Left forelimb (tissue), 1 donor: Measurements from ENCODE around the gene SV2B.

Source experiments
- DNase-seq: peaks from one replicate; pipeline ENCODE4 v3.0.0-alpha.2; 2018; ENCODE audit warnings: low spot score

SV2B gene

DNA sequence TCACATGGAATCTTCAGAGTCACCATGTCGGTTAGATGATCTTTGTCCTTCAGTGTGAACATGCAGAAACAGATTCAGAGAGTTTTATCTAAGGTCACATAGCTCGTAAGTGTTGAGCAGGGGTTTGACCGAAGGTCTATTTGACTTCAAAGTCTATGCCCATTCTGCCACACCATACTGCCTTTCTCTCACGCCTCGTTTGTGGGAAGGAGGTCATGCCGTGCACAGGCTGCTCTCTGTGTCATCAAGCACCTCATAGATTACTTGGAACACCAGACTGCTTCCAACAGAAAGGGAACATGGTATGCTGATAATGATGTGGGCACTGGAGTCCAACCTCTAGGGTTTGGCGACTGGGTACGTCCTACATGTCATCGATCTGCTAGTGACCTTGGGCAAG lies 128.8 kb downstream of the SV2B start:
- DNase-seq = no peak

DNA sequence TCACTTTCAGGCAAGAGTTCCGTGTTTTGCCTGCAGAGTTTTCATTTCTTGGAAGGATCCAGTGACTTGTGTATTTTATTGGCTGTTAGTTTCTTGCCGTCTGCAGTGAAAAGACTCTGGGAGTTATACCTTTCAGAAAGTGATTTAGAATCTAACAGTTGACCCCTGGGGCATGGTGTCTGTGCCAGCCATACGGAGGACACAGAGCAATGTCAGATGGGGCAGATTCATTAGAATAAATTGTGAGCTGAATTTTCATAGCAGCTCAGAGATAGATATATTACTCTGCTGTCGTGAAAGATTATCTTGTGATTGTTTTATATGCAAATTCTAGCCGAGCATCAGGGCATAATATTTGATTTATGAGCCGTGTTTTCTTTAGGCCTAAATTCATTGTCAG lies 131.6 kb downstream of the SV2B start:
- no peak for DNase-seq

DNA sequence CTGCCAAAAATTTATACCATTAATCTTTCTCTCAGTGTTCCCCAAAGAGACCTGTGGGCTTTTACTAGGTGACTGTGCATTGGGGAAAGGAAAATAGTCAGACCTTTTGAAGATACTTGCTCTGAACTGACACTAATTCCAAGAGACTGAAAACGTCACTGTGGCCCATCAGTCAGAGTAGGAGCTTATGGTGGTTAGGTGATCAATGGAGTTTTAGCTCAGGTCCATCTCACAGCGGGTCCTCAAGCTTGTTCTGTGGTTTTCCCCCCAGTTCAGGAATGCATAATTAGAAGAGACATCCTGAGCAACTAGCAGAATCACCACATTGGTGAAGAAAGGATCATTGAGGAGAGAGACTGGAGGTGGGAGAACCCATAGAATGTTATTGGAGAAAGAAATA lies 134.7 kb downstream of the SV2B start:
- no peak for DNase-seq

DNA sequence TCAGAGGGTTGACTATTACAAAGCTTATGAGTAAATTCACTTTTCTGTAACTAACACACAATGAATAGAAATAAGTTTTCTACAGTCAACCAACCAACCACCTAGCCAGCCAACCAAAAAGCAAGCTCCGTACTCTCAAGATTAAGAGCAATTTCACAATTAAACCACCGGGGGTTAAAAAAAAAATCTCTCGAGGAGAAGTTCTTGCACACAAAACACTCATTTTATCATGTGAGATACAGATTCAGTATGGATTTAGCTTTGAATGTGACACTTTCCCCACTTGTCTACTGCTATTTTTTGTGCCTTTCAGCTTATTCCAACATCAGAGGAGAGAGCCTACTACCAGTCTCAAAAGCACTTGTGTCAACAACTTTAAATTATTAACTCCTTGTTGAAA lies 135.3 kb downstream of the SV2B start:
- DNase-seq = no peak

DNA sequence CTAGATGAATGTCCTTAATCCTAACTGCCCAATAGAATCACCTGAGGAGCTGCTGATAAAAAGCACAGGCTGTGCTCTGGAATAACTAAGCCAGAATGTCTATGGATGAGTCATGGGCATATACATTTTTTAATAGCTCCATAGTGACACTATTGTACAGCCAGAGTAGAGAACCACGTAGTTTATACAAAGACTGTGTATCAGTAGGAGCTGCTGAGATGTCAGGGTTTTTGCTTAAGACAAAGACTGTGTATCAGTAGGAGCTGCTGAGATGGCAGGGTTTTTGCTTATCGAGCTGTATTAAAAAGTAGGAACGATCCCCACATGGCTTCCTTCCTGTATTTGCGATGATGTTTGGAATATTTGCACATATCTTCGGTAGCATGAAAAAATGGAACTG lies 137.4 kb downstream of the SV2B start:
- DNase-seq = no peak

DNA sequence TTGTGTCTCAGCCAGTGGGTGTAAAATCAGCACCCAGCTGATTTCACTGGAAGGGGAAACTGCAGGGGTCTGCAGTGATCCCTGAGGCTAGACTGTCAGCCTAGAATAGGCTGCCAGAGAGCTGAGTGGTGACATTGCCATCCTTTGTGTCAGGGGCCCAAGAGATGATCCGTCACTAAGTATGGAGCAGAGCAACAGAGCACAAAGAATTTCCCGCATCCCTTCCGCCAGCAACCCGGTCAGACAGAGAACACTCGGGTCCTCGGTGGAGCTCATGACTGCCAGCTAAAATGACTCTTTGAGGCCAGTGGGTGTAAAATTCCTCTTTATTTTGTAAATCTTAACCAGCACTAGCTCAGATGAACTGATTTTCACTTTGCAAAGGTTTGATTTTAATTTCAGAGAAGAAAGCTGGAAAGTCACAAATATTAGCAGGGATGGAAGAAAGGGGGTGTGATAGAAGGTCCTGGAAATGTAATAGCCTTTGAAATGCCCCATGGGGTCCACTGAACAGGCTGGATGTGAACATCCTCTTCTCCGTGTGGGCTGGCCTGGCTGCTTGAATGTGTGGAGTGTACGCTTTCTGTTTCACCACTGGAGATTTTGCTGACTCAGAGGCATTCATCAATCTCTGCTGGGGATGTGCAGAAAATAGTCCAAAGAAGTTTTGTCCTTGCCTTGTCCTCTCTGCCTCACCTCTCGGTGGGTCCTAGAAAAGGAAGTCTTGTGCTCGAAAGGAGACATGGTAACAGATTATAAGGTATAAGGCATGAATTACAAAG lies 138.8 kb downstream of the SV2B start:
- no peak for DNase-seq

DNA sequence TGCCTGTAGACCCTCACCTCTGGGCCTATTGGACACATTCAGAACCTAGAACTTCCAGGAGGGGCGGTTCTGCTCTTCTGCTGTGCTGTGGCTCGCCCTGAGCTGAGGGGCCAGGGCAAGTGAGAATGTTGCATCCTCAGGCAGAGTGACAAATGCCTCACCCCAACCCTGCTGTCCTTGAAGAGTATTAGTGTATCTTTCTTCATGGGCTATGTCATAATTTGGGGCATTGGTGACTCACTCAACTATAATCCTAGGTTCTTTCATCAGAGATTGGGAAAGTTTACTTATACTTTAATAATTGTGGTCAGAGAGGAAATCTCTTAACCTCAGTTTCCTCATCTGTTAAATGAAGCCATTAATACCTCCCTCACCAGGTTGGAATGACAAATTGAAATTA lies 143.8 kb downstream of the SV2B start:
- DNase-seq = no peak

DNA sequence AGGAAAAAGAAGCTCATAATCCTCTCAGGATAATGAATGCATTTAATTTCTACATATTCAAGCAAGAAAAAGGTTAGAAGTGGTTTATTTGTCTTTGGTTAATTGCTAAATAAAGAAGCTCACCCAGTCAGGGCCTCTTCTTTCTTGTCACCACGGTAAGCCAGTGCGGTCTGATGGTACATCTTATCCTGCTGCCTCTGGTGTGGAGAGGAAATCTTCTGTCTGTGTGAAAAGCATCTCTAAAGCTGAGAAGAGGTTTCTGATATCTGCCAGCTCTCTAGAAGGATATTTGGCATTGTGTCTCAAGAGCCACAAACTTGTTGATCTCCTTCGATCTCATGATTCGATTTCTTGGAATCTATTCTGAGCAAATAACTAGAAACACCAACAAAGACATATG lies 144.9 kb downstream of the SV2B start:
- DNase-seq = no peak

DNA sequence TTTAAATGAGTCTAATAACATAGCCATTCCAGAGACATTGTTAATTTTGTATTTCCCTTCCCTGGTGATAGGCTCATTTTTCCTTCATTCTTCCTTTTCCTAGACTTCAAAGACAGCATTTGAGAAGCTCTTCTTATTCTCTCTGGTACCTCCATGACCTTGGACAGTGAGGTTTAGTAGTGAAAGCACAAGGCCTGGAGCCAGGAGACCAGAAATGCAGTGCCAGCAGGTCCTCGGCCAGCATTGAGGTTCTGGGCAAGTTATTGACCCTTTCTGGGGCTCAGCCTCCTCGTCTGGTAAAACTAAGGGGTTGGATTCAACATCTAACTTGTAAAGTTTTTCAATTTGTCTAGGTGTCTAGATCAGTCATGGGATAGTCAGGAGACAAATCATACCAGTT lies 146.9 kb downstream of the SV2B start:
- no peak for DNase-seq

DNA sequence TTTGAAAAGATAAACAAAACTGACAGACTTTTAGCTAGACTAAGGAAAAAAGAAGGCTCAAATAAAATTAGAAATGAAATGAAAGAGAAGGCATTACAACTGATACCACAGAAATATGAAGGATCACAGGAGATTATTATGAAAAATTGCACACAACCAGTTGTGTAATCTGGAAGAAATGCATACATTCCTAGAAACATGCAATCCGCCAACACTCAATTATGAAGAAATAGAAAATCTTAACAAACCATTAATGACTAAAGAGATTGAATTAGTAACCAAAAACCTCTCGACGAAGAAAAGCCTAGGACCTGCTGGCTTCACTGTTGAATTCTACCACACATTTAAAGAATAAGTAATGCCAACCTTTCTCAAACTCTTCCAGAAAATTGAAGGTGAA lies 149.5 kb downstream of the SV2B start:
- no peak for DNase-seq

DNA sequence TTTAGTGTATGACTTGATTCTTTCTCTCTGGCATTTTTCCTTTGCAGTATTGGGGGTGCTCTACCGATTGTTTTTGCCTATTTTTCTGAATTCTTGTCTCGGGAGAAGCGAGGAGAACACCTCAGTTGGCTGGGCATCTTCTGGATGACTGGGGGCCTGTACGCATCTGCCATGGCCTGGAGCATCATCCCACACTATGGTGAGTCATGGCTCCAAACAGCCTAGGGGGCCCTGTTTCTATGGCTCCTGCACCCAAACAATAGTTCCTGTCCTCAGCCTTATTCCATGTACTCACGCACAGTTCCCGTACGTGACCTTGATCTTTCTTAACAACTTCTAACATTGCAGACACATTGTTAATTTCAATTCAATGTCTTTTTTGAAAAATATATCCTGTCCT lies 152.3 kb downstream of the SV2B start:
- no peak for DNase-seq

DNA sequence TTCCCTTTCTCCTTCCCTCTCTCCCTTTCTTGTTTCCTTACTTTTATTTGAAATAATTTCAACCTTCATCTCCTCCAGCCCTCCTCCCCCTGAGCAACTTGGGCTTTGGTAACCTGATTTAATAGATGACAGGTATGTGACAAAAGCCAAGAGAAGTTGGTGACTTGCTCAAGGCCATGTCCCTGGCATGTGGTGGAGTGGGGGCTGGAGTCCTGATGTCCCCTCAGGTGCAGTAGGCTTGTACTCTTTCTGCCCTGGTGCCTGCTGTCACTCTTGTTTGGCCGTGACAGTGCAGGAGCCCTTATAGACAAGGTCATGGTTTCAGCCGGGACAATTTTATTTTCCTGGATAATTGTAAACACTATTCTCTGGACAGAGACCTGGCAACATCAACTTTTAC lies 152.7 kb downstream of the SV2B start:
- DNase-seq = no peak

DNA sequence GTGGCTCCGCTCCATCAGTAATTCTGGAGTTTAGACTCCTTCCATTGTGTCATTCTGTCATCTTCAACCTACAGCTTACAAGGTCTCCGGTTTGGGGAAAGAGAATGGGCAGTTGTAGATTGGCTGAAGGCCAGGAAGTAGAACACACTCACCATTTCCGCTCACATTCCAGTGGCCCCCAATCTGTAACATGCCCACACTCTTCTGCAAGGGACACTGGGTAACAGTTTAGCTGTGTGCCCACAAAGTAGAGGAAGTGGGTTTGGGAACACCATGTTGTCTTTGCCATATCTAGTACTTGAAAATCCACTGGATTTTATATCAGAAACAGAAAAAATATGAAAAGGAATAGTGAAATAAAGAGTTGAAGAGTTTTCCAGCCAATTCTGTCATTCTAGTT lies 153.5 kb downstream of the SV2B start:
- no peak for DNase-seq

DNA sequence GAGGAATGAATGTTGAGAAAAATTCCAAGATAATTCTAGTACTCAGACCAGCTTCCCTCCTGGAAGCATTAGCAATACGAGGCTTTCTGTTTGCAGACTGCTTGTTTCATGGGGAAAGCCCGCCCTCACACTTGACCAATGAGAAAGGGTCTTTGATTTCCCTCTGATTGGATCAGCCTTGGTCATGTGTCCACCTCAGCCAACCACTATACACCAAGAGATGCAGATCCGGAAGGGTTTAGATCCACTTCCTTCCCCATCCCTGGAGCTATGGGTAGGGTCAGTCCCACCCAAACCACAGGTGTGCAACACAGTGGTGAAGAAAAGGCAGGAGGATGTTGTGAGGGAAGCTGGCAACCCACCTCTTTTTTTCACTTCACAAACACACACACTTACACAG lies 154.7 kb downstream of the SV2B start:
- DNase-seq = no peak

DNA sequence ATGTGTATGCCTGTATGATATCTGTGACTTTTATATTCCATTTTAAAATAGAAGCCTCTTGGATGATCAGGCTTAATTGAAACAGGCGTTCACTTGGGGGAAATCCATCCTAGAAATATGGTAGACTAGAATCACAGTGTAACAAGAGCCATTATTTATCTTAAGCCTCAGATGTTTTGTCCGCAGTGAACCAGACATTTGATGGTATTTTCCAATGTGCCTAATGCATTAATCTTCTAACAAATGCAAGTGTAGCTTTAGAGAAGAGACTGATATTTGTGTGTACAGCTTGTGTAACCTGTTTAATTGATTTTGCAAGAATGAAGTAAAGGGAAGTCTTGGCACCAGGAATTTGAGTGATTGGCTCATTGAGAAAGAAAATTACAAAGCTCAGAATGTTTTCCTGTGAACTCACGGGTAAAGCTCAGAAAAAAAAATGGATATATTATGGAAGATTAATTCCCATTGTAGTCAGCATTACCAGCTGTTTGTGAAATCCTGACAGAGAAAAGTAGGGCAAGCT lies 155.7 kb downstream of the SV2B start:
- DNase-seq = no peak

DNA sequence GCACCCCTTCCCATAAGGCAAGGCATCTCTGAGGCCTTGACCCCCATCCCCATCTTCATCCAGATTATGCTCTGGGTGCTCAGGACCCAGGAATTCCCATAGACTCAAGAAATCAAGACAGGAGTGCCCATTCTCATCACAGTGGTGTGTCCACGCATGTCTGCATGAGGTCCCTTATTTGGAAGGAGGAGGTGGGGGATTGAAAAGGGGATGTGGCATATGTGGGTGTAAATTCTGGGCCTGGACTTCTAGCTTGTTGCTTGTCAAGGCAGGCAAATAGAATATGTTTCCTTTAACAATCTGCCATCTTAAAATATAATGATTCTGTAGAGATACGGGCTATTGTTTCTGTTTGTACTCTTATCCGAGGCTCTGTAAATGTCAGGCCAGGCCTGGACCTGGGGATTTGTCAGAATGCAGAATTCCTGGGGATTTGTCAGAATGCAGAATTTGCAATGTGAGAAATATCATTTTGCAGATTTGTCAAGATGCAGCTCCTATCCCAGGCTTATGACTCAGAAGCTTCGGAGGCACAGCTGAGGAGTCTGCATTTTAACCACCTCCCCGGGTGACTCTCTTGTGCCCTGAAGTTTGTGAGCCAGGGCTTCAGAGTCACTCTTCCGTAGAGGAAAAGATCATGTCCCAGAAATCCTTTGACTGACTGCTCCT lies 157.8 kb downstream of the SV2B start:
- no peak for DNase-seq

DNA sequence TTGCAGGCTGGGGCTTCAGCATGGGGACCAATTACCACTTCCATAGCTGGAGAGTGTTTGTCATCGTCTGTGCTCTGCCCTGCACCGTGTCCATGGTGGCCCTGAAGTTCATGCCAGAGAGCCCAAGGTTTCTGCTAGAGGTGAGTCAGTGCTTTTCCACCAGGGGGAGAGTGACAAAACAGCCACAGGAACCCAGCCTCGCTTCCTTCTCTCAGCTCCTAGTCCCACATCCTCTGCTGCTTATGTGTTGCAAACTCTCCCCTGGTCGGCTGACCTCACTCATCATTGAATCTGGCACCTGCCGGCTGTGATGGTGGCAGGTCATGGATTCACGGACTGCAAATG lies 158.3 kb downstream of the SV2B start:
- no peak for DNase-seq

DNA sequence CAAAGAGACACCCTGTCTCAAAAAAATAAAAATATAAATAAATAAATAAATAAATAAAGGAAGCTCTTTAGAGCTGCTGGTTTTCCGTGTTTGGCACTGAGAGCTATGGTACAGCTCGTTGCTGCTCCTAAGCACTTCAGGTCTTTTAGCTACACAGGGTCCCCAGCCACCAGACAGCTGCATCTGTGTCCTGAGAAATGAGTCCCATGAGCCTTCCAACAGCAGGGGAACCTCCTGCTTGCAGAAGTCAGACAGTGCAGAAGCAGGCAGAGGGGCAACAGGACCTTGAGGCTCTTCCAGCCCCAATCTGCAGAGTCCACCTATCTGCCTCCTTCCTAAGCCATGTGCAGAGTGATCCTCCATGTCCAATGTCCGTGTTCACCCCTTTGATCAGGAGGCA lies 159.0 kb downstream of the SV2B start:
- no peak for DNase-seq

DNA sequence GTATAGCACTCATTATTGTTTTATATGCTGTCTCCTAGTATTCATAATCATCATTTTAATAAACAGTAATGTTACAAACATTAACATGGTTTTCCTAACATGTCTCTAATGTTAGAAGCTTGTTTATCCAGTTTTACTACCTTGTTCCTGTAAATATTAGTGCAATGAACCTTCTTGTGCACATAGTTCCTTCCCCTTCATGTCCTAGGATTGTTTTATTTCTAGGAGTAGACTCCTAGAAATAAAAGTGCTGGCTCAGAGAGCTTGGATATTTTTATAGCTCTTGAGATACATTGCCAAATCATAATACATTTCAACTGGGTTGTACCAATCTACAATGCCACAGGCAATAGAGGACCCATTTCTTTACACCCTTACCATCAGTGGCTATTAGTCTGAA lies 161.3 kb downstream of the SV2B start:
- no peak for DNase-seq

DNA sequence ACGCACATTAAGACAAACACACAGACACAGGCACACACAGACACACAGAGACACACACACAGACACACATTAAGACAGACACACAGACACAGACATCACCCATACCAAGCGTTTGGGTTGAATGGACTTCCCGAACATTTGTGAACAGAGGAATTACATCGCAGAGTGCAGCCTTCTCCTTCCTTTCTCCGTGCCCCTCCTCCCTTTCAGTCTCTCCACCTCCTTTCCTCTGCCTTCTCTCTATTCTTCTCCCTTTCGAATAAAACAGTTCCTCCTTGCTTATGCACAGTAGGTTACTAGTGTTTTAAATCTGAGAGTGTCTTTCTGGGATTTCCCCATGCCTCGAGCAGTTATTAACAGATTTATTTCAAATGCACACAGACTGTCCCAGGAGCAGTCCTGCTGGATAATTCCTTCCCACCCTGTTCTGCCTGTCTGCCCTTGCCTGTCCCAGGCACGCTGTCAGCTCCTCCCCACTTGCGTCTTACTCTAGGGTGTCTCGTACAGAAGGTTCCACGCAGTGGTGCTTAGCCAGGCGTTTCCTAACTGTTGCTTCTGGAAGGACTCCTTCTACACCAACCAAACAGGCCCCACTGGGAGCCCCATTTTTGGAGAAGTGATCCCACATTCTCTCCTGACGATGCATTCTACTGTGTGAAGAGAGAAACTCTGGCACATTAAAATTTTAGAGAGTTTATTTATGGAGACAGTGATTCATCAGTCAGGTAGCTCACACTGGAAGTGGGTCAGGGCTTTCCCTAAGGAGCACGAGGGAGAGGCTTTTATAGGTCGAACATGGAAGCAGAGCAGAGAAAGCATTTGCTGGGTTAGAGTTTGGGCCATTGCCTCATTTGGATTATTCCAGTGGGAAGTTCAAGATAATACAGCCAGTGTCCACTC lies 163.8 kb downstream of the SV2B start:
- DNase-seq = no peak

DNA sequence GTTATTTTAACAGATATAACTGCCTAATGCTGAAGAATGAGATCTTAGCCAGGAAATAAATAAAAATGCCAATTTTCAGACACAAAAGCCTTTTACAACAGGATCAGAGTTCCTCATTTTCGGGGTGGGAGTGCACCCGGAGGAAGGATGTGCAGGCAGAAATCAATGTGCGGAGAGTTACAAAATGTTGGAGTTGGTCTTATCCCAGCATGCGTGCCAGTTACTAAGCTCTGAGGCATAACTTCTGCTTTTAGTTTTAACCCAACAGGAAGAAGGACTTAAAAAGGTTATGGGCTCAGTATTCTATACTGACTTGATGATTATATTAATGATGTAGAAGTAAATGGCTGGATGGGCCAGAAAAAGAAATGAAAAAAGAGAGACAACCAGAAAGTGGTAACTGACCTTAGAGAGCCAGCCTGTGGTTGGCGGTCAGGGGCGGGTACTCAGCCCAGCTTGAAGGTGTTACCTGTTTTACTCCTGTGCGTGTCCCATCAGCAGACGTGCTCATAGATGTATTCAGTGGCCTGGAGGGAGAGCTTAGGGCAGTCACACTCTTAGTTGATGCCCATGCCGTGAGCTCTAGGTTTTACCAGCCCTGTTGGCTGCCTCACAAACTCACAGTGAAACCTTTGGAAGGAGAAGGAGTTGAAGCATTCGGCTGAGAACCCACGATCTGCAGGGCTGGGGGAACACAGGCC lies 164.7 kb downstream of the SV2B start:
- no peak for DNase-seq

DNA sequence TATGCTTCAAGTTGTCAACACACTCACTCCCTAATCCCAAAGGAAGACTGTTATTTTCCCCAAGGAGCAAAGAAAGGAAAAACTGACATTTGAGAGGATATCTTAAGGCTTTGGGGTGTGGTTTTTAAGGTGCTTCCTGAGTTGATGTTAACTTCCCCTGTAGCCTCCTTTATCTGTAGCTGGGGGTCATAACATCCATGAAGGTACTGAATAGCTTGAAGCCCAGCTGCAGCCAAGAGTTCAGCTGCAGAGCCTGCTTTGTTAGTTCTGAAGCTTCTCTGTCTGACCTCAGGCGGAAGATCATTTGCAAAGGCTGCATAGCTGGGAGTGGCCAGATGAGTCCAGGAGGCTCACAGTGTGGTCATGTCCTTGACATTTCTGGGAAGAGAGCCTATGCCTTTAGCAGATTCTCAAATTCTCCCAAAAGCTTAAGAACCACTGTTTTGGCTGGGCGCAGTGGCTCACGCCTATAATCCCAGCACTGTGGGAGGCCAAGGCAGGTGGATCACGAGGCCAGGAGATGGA lies 165.4 kb downstream of the SV2B start:
- no peak for DNase-seq
